NK-92 (cell line): ENCODE data around the gene BIN1.

ENCODE experiments used
- DNase-seq: peaks from one replicate; lab custom pipeline; 2025; ENCODE audit not compliant: unreplicated experiment; lab: John Stamatoyannopoulos, UW

Gene BIN1

GRCh38 chr2:127003070-127003800 is 103.7 kb downstream of the BIN1 start:
- no peak for DNase-seq

GRCh38 chr2:127001751-127002150 is 105.2 kb downstream of the BIN1 start:
- no peak for DNase-seq

- DNase-seq: no peak
Measured at GRCh38 chr2:127000937-127001336, 106.0 kb downstream of the BIN1 start.

GRCh38 chr2:127000194-127000593 is 106.8 kb downstream of the BIN1 start:
- DNase-seq: no peak

- no peak for DNase-seq
Measured at GRCh38 chr2:126999106-126999756, 107.7 kb downstream of the BIN1 start.

- no peak for DNase-seq
Measured at GRCh38 chr2:126998486-126998885, 108.5 kb downstream of the BIN1 start.
